Testis (tissue), 3 donors: Measurements from ENCODE around the gene AMMECR1L. TPM values are rescaled to one million over a fixed set of nuclear protein-coding genes. Genes with fewer than 3 reads are reported as not detected.

ENCODE experiments used
- DNase-seq: peaks from one replicate; pipeline ENCODE4 v3.0.0-alpha.2; 2019
- H3K27ac ChIP-seq, 2 donors: fragments of 200-600 bp; sonication (generic); one replicate each; pipeline ENCODE4 v1.5.1; 2019
- H3K27me3 ChIP-seq: fragments of 200-600 bp; sonication (generic); one replicate; pipeline ENCODE4 v1.5.1; 2019
- H3K36me3 ChIP-seq: fragments of 200-600 bp; sonication (generic); one replicate; pipeline ENCODE4 v1.5.1; 2017; ENCODE audit warnings: low read depth; ENCODE audit errors: missing control alignments
- H3K4me1 ChIP-seq: fragments of 200-600 bp; sonication (generic); one replicate; pipeline ENCODE4 v1.5.1; 2019
- H3K4me3 ChIP-seq, 2 donors: fragments of 200-600 bp; sonication (generic); one replicate each; pipeline ENCODE4 v1.5.1; 2017 to 2019
- H3K9me3 ChIP-seq: fragments of 200-600 bp; sonication (generic); one replicate; pipeline ENCODE4 v1.5.1; 2017
- POLR2A ChIP-seq: fragments of 450-650 bp; IDR thresholded peaks from one replicate; pipeline ENCODE4 v1.6.1; 2017; ENCODE audit warnings: antibody characterized with exemption, mild to moderate bottlenecking, moderate library complexity
- WGBS, 2 donors: methylation state at CpG; one replicate each; pipeline ENCODE4 v1.1.5; 2018; 5-methylcytosine and 5-hydroxymethylcytosine counted together
- intact Hi-C: fragments of 100-400 bp; cut with DNase I; formaldehyde crosslinking; loops from one replicate; pipeline ENCODE4 v1.15.1; 2023; ENCODE audit warnings: low total_unique reads
- polyA plus RNA-seq: library from polyadenylated mRNA; stranded (reverse); fragments of 350-450 nt; fragmentation: Illumina TruSeq; extraction: RNeasy Lipid Tissue Mini Kit (QIAGEN cat#74804); gene quantifications from one replicate; pipeline ENCODE4 v1.2.3, GENCODE V29; 2014; ENCODE audit warnings: low read depth, low replicate concordance; ENCODE audit not compliant: insufficient read depth
- total RNA-seq, 2 donors: library from RNA; depleted of rRNA; stranded (reverse); fragments of >200 nt; gene quantifications; one replicate each; pipeline ENCODE4 v1.2.3, GENCODE V29; 2016
- TF ChIP-seq, protein P1 (sequence below), 3 experiments: fragments of 450-650 bp in 2 of 3; fragments of 200-600 bp in 1 of 3; sonication (generic) in 1 of 3; IDR thresholded peaks; one replicate each; pipeline ENCODE4 v1.5.1; 2016 to 2019; ENCODE audit warnings: antibody characterized with exemption in 3 of 3, mild to moderate bottlenecking in 2 of 3, moderate library complexity in 1 of 3

AMMECR1L gene
- total and polyA plus RNA-seq, 3 donors from 2014 or later, result 31.5 to 35.8 (median 34.1) TPM

- H3K36me3 ChIP-seq, result no peaks in the 10 kb centered on the region
- no peaks in the 10 kb centered on the region for H3K27me3 ChIP-seq
- peaks cover 5% of the 10 kb centered on the region for H3K4me1 ChIP-seq
- peak overlapping the region in 1 of 2 donors; percentile 5 for H3K4me3 ChIP-seq
- TF ChIP-seq POLR2A, result no peak
- TF ChIP-seq, protein P1, sequence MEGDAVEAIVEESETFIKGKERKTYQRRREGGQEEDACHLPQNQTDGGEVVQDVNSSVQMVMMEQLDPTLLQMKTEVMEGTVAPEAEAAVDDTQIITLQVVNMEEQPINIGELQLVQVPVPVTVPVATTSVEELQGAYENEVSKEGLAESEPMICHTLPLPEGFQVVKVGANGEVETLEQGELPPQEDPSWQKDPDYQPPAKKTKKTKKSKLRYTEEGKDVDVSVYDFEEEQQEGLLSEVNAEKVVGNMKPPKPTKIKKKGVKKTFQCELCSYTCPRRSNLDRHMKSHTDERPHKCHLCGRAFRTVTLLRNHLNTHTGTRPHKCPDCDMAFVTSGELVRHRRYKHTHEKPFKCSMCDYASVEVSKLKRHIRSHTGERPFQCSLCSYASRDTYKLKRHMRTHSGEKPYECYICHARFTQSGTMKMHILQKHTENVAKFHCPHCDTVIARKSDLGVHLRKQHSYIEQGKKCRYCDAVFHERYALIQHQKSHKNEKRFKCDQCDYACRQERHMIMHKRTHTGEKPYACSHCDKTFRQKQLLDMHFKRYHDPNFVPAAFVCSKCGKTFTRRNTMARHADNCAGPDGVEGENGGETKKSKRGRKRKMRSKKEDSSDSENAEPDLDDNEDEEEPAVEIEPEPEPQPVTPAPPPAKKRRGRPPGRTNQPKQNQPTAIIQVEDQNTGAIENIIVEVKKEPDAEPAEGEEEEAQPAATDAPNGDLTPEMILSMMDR (IDR thresholded peaks at IDR 0.05), result no peak
- DNase-seq, result no peak
- intact Hi-C loops, result no loop called here
- H3K27ac ChIP-seq, result no peak overlapping the region
- no peaks in the 10 kb centered on the region for H3K9me3 ChIP-seq
- 41% methylated on average over 21 of the region's 21 CpGs for WGBS, 2 donors
Observed at GRCh38 chr2:127906206-127906926, 20.6 kb upstream of the AMMECR1L start.

DNA sequence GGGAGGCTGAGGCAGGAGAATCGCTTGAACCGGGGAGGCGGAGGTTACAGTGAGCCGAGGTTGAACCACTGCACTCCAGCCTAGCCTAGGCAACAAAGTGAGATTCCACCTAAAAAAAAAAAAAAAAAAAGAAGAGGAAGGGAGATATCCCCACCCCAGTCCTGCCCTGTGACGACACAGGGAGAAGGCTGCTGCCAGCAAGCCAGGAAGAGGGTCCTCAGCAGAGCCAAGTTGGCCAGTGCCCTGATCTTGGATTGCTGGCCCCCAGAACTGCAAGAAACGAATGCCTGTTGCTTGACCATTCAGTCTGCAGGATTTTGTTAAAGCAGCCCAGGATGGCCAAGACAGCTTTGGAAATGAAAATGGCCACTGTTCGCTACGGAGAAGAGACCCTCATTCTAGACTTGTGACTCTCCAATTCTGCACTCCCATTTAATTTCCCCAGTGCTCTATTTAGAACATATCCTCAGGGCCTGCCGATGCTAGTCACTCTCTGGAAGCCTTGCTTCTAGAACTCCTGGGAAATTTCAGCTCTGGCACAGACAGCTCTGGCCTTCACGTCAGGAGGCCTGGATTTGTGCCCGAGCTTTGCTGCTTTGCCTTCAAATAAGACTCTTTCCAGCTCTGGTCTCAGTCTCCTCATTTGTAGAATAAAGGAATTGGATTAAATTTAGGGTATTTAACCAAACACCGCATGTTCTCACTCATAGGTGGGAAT lies 15.7 kb upstream of the AMMECR1L start:
- H3K4me1 ChIP-seq, result peaks cover 16% of the 10 kb centered on the region
- TF ChIP-seq, protein P1 (IDR thresholded peaks at IDR 0.05), result no peak
- TF ChIP-seq POLR2A, result no peak
- peak; percentile 95 for DNase-seq
- intact Hi-C loops, result no loop called here
- H3K9me3 ChIP-seq, result no peaks in the 10 kb centered on the region
- H3K4me3 ChIP-seq, result no peak overlapping the region
- H3K27me3 ChIP-seq, result no peaks in the 10 kb centered on the region
- peak overlapping the region; percentile 53 to 78 for H3K27ac ChIP-seq
- no peaks in the 10 kb centered on the region for H3K36me3 ChIP-seq
- WGBS, 2 donors, result 67 to 71% methylated on average over 12 of the region's 12 CpGs

DNA sequence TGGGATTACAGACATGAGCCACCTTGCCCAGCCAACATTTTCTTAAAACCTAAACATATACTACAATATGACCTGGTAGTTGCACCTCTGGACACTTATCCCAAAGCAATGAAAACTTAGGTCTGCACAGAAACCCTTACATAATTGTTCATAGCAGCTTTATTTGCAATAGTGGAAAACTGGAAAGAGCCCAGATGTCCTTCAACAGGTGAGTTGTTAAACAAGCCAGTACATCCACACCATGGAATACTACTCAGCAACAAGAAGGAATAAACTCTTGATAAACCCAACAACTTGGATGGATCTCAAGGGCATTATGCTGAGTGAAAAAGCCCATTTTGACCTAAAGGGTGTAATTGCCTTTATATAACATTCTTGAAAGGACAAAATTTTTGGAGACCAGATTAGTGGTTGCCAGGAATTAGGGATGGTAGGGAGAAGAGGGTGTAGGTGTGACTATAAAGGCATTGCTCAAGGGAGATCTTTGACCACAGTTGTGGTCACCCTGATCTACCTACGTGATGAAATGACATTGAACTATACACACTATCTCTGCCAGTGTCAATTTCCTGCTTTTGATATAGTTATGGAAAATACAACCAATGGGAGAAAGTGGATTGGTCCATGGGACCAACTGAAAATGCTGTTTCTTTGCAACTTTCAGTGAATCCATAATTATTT lies 11.9 kb upstream of the AMMECR1L start:
- WGBS, 2 donors, result 55 to 73% methylated on average over 1 of the region's 1 CpG
- TF ChIP-seq, protein P1 (IDR thresholded peaks at IDR 0.05), result no peak
- no peak for TF ChIP-seq POLR2A
- Histone ChIP-seq H3K9me3 (no peaks in the 10 kb centered on the region), H3K27ac (no peak overlapping the region), H3K4me1 (peaks cover 16% of the 10 kb centered on the region), H3K27me3 (no peaks in the 10 kb centered on the region), H3K36me3 (no peaks in the 10 kb centered on the region), H3K4me3 (no peak overlapping the region)
- intact Hi-C loops, result no loop called here
- no peak for DNase-seq

GRCh38 chr2:127893494-127893893 lies 7.7 kb upstream of the AMMECR1L start:
- Histone ChIP-seq H3K36me3 (no peaks in the 10 kb centered on the region), H3K27ac (no peak overlapping the region), H3K4me1 (peaks cover 9% of the 10 kb centered on the region), H3K27me3 (no peaks in the 10 kb centered on the region), H3K9me3 (no peaks in the 10 kb centered on the region), H3K4me3 (no peak overlapping the region)
- intact Hi-C loops, result no loop called here
- no peak for TF ChIP-seq POLR2A
- TF ChIP-seq, protein P1 (IDR thresholded peaks at IDR 0.05), result no peak
- WGBS, 2 donors, result 72 to 80% methylated on average over 5 of the region's 5 CpGs
- no peak for DNase-seq
